LNCaP clone FGC (cell line): ENCODE measurements around the gene CHAC2.
"Not testable (repeated sequence)": the region's sequence is repeated elsewhere in the genome, so short reads cannot be mapped to it uniquely, and the experiment has no call there.

Experiments
- DNase-seq: peaks from one replicate; pipeline ENCODE4 v3.0.0-alpha.2; 2011; ENCODE audit warnings: low read depth
- H3K4me3 ChIP-seq: 2 replicates; pipeline ENCODE4 v1.5.1; 2011; ENCODE audit warnings: mild to moderate bottlenecking, low read depth, low read length, control low read depth
- CTCF ChIP-seq: IDR thresholded peaks from 2 replicates; pipeline ENCODE4 v1.5.1; 2012; ENCODE audit warnings: mild to moderate bottlenecking; ENCODE audit not compliant: control insufficient read depth, insufficient read depth; ENCODE audit errors: extremely low read depth

CHAC2 gene

GRCh38 chr2:53811601-53812000 lies 44.0 kb downstream of the CHAC2 start:
- no peak for DNase-seq
- TF ChIP-seq CTCF, result no peak

GRCh38 chr2:53813151-53813550 lies 45.5 kb downstream of the CHAC2 start:
- H3K4me3 ChIP-seq, result no peak overlapping the region
- no peak for TF ChIP-seq CTCF
- no peak for DNase-seq

More at GRCh38 chr2:53811601-53812000, 44.0 kb downstream of the CHAC2 start:
- H3K4me3 ChIP-seq, result no peak overlapping the region

DNA sequence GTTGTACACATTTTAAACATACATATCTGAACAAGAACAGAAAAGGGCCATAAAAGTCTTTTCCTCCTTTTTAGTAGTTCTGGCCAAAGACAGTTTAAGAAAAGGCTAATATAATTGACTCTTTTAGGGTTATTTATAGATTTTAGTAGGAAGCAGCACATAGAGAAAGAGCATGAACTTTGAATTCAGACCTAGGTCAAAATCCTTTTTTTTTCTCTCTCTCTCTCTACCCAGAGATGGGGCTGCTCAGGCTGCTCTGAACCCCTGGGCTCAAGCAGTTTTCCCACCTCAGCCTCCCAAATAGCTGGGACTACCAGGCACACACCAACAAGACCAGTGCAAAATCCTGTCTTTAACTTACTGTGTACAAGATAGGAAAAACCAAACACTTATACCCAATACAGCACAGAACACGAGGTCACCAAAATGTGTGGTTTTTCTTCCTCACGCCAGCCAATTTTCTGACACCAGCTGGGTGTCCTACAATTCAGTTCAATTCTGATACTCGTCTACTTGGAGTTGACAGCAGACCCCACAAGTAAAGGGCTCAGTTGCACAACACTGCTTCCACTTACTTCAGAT lies 51.3 kb downstream of the CHAC2 start:
- no peak for TF ChIP-seq CTCF
- DNase-seq, result no peak
- no peak overlapping the region for H3K4me3 ChIP-seq

DNA sequence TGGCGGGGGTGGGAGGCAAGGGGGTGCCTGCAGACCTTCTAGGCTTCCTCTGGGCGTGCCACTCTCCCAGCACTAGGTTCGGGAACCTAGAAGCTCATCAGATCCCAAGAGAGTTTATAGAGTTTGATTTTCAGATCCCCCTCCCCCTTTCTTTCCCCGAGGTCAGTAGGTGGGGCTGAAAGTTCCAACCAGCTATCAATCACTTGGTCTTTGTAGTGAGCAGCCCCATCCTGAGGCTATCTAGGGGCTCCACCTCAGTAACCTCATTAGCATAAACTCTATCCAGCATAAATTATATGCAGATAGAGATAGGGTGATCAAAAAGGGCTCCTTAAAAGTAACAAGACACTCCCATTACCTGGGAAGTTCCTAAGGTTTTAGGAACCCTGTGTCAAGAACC lies 52.0 kb downstream of the CHAC2 start:
- TF ChIP-seq CTCF, result no peak
- H3K4me3 ChIP-seq, result no peak overlapping the region
- no peak for DNase-seq

DNA sequence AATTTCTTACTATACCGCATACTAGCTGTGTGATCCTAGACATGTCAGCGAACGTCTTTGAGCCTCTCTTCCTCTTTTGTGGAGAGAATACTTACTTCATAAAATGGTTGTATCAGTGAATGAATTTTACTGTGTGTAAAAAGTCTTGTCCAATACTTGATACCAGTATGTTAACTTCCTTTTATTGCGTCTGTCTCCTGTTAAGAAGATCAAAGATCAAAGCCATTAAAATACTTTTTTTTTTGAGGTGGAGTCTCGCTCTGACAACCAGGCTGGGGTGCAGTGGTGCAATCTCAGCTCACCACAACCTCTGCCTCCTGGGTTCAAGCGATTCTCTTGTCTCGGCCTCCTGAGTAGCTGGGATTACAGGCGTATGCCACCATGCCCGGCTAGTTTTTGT lies 52.4 kb downstream of the CHAC2 start:
- DNase-seq, result no peak
- H3K4me3 ChIP-seq, result no peak overlapping the region
- TF ChIP-seq CTCF, result no peak

GRCh38 chr2:53820711-53821110 lies 53.1 kb downstream of the CHAC2 start:
- TF ChIP-seq CTCF, result no peak

GRCh38 chr2:53821810-53822209 lies 54.2 kb downstream of the CHAC2 start:
- TF ChIP-seq CTCF, result no peak
- DNase-seq, result no peak
- H3K4me3 ChIP-seq, result no peak overlapping the region

More at GRCh38 chr2:53820711-53821110, 53.1 kb downstream of the CHAC2 start:
- no peak overlapping the region for H3K4me3 ChIP-seq
- DNase-seq, result no peak

- not testable (repeated sequence) for H3K4me3 ChIP-seq, DNase-seq
These were observed 56.0 kb downstream of the CHAC2 start for GRCh38 chr2:53823639-53824038.
